ENCODE data around the gene RPN2.

Gene RPN2

GRCh38 chr20:37244572-37244957 is 65.4 kb downstream of the RPN2 start:
- DNase-seq = no peak

- DNase-seq = no peak
Observed at GRCh38 chr20:37245216-37246150, 66.4 kb downstream of the RPN2 start.

GRCh38 chr20:37246736-37247135 is 67.6 kb downstream of the RPN2 start:
- DNase-seq = no peak

- no peak for DNase-seq
Observed at GRCh38 chr20:37247547-37247946, 68.4 kb downstream of the RPN2 start.

- no peak for DNase-seq
Observed at GRCh38 chr20:37249304-37249703, 70.2 kb downstream of the RPN2 start.

GRCh38 chr20:37251825-37252477 is 72.8 kb downstream of the RPN2 start:
- DNase-seq = no peak

- DNase-seq = no peak
Observed at GRCh38 chr20:37253087-37253486, 74.0 kb downstream of the RPN2 start.

GRCh38 chr20:37254114-37254878 is 75.2 kb downstream of the RPN2 start:
- DNase-seq = no peak

- no peak for DNase-seq
Observed at GRCh38 chr20:37256286-37256685, 77.2 kb downstream of the RPN2 start.

GRCh38 chr20:37257530-37257929 is 78.4 kb downstream of the RPN2 start:
- DNase-seq = no peak

GRCh38 chr20:37257988-37258387 is 78.9 kb downstream of the RPN2 start:
- no peak for DNase-seq

GRCh38 chr20:37259031-37259430 is 79.9 kb downstream of the RPN2 start:
- DNase-seq = no peak

- DNase-seq = no peak
Observed at GRCh38 chr20:37259865-37260264, 80.7 kb downstream of the RPN2 start.

GRCh38 chr20:37260923-37261322 is 81.8 kb downstream of the RPN2 start:
- no peak for DNase-seq

- DNase-seq = peak in 1 of 2 experiments; percentile 24
Observed at GRCh38 chr20:37261714-37262113, 82.6 kb downstream of the RPN2 start, which contains the start of gene GHRH. Gene GHRH, minus strand, starts transcription at chr20:37261814. Its CDS starts 4,925 bp downstream, at chr20:37256889.

GRCh38 chr20:37262505-37262904 is 83.4 kb downstream of the RPN2 start:
- no peak for DNase-seq

GRCh38 chr20:37263686-37264085 is 84.6 kb downstream of the RPN2 start:
- DNase-seq = no peak

GRCh38 chr20:37265152-37265551 is 86.0 kb downstream of the RPN2 start:
- DNase-seq = no peak

- no peak for DNase-seq
Observed at GRCh38 chr20:37266940-37267666, 88.0 kb downstream of the RPN2 start.

GRCh38 chr20:37267667-37268313 is 88.7 kb downstream of the RPN2 start:
- DNase-seq = peak; percentile 46 to 81

GRCh38 chr20:37270576-37271420 is 91.7 kb downstream of the RPN2 start:
- DNase-seq = no peak
